C4-2B (cell line): Measurements from ENCODE around the gene S100Z.

Experiments
- CTCF ChIP-seq: fragments of 450-650 bp; conservative IDR thresholded peaks from 2 replicates; pipeline ENCODE4 v1.5.1; 2017; ENCODE audit warnings: mild to moderate bottlenecking
- ZFX ChIP-seq: fragments of 450-650 bp; IDR thresholded peaks from 2 replicates; pipeline ENCODE4 v1.6.1; 2017

- TF ChIP-seq CTCF (no peak), ZFX (no peak)
Measured at GRCh38 chr5:76893294-76893693, 43.5 kb downstream of the S100Z start.
